ENCODE data around the gene STYXL2.

Gene STYXL2

GRCh38 chr1:167127661-167128060 lies 33.8 kb downstream of the STYXL2 start:
- Histone ChIP-seq H3K36me3 (no peaks in the 10 kb centered on the region), H3K27me3 (peaks cover 17% of the 10 kb centered on the region; the same call in 1 of the 2 replicates), H3K4me3 (ENCODE audit: low read depth, low read length) (no peak overlapping the region), H3K9me3 (no peaks in the 10 kb centered on the region), H3K4me1 (no peaks in the 10 kb centered on the region)
- no peak for TF ChIP-seq CTCF (IDR thresholded peaks at IDR 0.05; ENCODE audit: low read depth, low read length)
- DNase-seq: no peak

GRCh38 chr1:167128261-167129227 lies 34.7 kb downstream of the STYXL2 start:
- Histone ChIP-seq H3K36me3 (no peaks in the 10 kb centered on the region), H3K4me3 (ENCODE audit: low read depth, low read length) (no peak overlapping the region), H3K27me3 (peaks cover 17% of the 10 kb centered on the region; the same call in 1 of the 2 replicates), H3K4me1 (no peaks in the 10 kb centered on the region), H3K9me3 (no peaks in the 10 kb centered on the region)
- no peak for TF ChIP-seq CTCF (IDR thresholded peaks at IDR 0.05; ENCODE audit: low read depth, low read length)
- DNase-seq: no peak

- peaks cover 10% of the 10 kb centered on the region for H3K4me1 ChIP-seq
- no peaks in the 10 kb centered on the region for H3K36me3 ChIP-seq
- TF ChIP-seq CTCF (IDR thresholded peaks at IDR 0.05; ENCODE audit: low read depth, low read length): no peak
- DNase-seq: no peak
- peaks cover 17% of the 10 kb centered on the region; the same call in 1 of the 2 replicates for H3K27me3 ChIP-seq
- no peaks in the 10 kb centered on the region for H3K9me3 ChIP-seq
- H3K4me3 ChIP-seq (ENCODE audit: low read depth, low read length): no peak overlapping the region
Measured at GRCh38 chr1:167130829-167131510, 37.1 kb downstream of the STYXL2 start.

GRCh38 chr1:167132301-167133010 lies 38.6 kb downstream of the STYXL2 start:
- no peak for DNase-seq
- Histone ChIP-seq H3K4me3 (ENCODE audit: low read depth, low read length) (no peak overlapping the region), H3K4me1 (peaks cover 22% of the 10 kb centered on the region), H3K9me3 (no peaks in the 10 kb centered on the region), H3K27me3 (peaks cover 13% of the 10 kb centered on the region; the same call in 1 of the 2 replicates), H3K36me3 (no peaks in the 10 kb centered on the region)
- TF ChIP-seq CTCF (IDR thresholded peaks at IDR 0.05; ENCODE audit: low read depth, low read length): no peak

- DNase-seq: no peak
- H3K9me3 ChIP-seq: no peaks in the 10 kb centered on the region
- H3K27me3 ChIP-seq: no peaks in the 10 kb centered on the region
- no peaks in the 10 kb centered on the region for H3K36me3 ChIP-seq
- TF ChIP-seq CTCF (IDR thresholded peaks at IDR 0.05; ENCODE audit: low read depth, low read length): no peak
- peaks cover 22% of the 10 kb centered on the region for H3K4me1 ChIP-seq
- no peak overlapping the region for H3K4me3 ChIP-seq (ENCODE audit: low read depth, low read length)
Measured at GRCh38 chr1:167135281-167135840, 41.5 kb downstream of the STYXL2 start.
